ENCODE data around the gene FANCE. TPM values are rescaled to one million over a fixed set of nuclear protein-coding genes. Genes with fewer than 3 reads are reported as not detected.

Gene FANCE
- total RNA-seq, 1 experiment from 2014 or later: 25.8 TPM

GRCh38 chr6:35468181-35468979 lies 16.2 kb downstream of the FANCE start, which contains the start of gene RPL10A:
Gene RPL10A (plus strand): TSS chr6:35468401. CDS start chr6:35468435, 34 bp downstream.
- peak; percentile 98 for DNase-seq (ENCODE audit: low read depth)

DNA sequence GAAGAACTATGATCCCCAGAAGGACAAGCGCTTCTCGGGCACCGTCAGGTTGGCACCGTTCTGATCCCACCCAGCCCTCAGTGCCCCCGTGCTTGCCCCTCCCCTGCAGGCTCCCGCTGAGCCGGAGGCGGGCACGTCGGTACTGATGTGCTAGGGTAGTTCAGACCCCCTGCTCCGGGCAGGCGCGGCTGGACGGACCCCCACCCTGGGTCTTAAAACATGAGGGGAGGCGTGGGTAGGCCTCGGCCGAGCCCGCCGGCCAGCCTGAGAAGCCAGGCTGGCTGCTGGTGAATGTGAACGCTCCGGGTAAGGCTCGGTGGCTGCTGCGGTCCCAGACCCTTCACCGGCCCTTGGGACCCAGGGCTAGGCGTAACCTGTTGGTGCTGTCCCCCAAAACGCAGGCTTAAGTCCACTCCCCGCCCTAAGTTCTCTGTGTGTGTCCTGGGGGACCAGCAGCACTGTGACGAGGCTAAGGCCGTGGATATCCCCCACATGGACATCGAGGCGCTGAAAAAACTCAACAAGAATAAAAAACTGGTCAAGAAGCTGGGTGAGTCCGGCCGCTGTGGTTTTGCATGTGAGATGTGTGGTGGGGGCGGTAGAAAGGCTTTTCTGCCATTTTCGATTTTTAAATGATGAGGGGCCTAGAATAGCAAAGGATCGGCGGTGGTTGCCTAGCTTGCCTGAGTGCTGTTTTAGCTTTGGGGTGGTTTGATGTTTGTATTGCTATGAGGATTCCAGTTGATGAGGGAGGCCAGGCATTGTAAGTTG lies 17.0 kb downstream of the FANCE start:
- DNase-seq (ENCODE audit: low read depth): no peak

DNA sequence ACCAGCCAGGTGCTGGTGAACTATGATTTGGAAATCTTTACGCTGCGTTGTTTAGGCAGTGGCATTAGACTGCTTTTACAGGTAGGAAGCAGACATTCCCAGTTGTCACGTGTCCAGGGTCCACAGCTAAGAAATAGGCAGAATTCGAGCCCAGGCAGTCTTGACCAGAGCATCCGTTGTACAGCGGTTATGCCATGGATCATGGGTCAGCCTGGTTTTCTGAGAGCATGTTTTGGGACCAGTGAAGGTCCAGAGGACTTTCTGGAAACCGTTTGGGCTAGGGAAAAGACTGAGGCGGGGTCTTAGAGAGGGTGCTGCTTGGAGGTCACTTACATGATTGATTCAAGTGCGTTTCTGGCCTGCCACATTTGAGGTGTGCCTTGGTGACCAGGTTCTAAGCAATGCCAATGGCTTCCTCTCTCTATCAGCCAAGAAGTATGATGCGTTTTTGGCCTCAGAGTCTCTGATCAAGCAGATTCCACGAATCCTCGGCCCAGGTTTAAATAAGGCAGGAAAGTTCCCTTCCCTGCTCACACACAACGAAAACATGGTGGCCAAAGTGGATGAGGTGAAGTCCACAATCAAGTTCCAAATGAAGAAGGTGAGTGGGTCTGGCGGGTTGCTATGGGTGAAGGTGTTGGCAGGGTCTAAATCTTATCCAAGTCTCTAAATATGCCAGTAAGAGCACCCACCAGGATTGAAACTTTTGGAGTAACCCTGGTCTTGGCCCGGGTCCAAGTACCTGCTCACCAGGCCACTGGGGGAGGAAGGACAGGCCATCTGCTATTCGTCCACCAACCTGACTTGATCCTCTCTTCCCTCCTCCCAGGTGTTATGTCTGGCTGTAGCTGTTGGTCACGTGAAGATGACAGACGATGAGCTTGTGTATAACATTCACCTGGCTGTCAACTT lies 17.9 kb downstream of the FANCE start:
- peak; percentile 43 for DNase-seq (ENCODE audit: low read depth)

DNA sequence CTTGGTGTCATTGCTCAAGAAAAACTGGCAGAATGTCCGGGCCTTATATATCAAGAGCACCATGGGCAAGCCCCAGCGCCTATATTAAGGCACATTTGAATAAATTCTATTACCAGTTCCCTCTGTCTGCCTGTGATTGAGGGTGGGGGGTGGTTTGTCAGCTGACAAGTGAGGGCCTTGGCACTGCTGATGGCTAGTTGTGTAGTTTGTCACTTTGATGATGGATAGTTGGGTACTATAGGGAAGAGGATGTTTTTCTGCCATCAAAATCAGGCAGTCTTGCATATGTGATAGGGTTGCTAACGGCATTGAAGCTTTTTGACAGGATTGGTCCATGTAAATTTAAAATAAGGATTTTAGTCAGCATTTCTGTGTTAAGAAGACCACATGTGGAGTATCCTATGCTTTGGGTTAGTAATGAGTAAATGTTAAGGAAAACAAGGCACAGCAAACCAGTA lies 18.6 kb downstream of the FANCE start:
- DNase-seq (ENCODE audit: low read depth): no peak

DNA sequence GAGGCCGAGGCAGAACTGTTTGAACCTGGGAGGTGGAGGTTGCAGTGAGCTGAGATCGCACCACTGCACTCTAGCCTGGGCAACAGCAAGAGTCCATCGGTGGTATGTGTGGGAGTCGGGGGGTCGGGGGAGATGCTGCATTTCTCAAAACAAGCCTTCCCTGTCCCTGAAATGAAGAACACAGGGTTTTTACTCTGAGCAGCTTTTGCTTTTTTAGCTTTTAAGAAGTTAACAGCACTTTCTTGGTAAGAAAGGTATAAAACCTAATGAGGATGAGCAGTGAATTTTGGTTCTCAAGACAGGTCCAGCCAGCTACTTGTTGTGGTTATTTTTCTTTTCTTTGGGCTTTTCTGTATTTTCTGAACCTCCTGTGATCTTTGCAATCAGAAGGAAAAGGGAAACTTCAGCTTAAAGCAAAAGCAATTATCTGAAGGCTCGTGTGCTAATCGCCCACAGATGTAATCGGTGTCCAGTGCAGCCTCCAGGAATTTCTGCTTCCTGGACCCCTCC lies 19.8 kb downstream of the FANCE start:
- no peak for DNase-seq (ENCODE audit: low read depth)

DNA sequence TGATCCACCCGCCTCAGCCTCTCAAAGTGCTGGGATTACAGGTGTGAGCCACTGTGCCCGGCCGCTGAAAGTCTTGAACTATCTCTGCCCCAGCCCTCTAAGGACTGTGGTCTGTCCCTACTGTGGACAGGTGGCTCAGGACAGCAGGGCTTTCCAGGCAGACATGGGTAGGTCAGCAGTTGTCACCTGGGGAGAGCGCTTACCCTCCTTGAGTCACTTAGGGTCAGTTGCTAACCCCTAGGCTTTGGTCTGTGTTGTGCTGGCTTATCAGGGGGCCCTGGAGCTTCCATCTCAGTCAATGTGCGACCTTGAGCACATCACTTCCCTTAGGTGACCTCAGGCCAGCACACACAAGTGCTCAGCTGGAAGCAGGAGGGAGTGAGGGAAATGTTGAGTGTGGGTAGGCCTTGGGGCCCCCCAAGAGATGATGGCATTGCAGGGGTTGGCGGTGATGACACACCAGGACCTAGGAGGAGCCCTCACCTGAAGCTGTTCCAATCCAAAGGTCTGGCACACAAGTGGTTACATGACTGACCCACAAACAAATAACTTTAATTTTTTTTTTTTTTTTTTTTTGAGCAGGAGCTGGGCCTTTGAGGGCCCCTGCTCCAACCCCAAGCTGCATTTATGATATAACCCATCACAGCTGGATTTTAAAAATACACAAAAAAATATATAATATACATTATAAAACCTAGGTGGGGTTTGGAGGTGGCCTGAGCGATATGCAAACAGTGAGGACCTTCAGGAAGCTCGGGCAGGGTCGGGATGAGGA lies 21.1 kb downstream of the FANCE start:
- peak; percentile 44 for DNase-seq (ENCODE audit: low read depth)

GRCh38 chr6:35473850-35474130 lies 21.7 kb downstream of the FANCE start:
- no peak for DNase-seq (ENCODE audit: low read depth)

DNA sequence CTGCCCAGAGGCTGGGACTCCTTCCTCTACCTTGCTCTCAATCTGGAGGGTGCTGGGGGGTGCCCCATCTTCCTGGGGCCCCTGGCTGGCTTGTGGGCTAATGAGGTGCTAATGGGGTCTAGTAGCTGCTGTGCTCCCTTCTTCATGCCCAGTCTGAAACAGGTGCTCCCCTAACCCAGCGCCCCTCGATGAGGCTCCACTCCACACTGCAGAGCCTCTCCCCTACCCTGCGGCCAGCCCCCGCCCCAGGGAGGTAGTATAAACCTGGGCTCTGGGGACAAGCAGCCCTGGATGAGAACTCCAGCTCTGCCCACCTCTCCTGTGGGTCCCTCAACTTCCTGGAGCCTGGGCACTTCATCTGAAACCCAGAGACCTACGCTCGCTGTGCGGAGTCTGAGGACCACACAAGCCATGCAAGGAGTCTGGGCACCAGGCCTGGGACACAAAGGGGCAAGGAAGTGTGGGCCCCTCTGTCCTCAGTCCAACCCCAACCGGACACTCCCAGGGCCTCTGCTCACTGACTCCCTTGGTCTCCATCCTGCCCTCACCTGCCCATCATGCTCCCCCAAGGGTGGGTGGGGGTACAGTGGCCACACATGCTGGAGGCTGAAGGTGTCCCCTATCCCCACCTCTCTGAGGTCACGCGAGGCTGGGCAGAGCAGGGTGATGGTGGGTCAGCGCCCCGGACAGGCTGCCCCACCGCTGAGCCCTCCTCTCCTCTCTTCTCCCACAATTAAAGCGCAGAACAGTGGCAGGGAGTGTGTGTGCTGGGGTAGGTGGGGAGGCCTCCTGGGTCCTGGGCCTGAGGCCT lies 22.2 kb downstream of the FANCE start:
- DNase-seq (ENCODE audit: low read depth): peak; percentile 42

DNA sequence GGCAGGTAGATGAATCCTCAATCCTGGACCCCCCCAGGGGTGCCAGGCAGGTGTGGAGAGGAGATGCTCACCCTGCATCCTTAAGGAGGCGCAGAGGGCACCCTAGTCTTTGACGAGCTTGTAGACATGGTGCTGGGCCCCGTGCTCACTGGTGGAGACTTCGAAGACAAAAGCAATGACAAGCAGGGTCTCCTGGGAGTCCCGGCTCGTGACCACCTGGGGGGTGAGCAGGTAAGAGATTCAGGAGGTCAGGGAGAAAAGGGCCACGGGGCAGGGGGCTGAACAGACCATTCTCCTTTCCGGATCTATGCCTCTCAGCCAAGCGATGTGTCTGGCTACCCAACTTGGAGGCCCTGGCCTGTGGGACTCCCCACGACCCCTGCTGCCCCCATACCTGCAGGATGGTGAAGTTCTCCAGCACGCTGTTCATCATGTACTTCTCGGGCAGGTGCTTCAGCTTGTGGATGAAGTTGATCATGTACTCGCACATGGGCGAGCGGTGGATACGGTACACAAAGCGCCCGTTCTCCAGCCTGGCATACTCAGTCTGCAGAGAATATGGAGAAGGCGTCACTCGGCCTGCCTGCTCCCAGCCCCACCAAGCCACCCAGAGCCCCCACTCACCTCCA lies 22.9 kb downstream of the FANCE start:
- no peak for DNase-seq (ENCODE audit: low read depth)

- DNase-seq (ENCODE audit: low read depth): no peak
These were observed 23.4 kb downstream of the FANCE start for GRCh38 chr6:35475573-35475972.

DNA sequence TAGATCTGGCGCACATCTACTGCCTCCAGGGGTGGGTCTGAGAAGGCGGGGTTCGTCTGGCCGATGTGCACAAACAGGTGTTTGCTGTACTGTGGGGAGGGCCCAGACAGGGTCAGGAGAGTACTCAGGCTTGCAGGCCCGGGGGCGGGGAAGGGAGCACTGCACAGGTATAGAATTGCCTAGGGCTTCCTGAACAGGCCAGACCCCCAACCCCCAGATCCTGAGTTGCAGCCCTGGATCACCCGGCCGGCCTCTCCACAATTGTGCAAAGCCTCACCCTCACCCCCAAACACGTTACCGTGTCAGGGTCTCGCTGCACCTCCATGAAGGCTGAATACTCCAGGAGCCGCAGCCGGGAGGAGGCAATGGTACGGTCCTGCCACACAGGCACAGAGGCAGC lies 23.9 kb downstream of the FANCE start:
- DNase-seq (ENCODE audit: low read depth): no peak

DNA sequence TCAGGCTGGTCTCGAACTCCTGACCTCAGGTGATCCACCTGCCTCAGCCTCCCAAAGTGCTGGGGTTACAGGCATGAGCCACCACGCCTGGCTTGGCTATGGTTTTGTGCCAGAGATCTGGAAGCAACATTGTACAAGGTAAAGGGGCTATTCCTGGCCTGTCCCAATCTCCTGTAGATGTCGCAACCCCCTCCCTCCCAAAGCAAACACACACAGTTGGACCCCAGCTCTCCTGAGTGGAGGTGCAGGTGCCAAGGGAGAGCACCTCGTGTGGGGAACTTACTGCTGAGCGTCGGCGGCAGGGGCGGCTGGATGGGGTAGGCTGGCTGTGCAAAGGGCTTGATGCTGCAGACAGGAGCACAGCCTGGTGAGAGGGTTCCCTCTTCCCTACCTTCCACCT lies 24.9 kb downstream of the FANCE start:
- DNase-seq (ENCODE audit: low read depth): no peak

DNA sequence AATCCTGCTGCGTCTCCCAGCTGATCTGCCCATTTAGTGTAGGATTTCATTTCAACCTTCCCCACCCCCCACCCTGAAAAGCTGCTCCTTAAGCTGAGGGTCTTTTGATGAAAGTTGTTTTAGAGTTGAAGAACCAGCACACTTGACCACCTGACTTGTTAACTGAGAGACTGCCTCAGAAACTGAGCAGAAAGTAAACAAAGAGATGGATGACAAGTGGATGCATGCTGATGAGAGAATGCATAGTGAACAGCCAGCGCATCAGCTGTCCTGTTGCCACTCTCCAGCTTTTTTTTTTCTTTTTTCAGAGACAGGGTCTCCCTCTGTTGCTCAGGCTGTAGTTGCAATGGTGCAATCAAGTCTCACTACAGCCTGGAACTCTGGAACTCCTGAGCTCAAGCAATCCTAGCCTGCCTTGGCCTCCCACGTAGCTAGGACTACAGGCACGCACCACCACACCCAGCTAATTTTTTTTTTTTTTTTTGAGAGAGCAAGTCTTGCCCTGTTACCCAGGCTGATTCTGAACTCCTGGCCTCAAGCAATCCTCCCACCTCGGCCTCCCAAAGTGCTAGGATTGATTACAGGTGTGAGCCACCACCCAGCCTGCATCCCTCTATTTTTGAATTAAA lies 25.5 kb downstream of the FANCE start:
- no peak for DNase-seq (ENCODE audit: low read depth)

DNA sequence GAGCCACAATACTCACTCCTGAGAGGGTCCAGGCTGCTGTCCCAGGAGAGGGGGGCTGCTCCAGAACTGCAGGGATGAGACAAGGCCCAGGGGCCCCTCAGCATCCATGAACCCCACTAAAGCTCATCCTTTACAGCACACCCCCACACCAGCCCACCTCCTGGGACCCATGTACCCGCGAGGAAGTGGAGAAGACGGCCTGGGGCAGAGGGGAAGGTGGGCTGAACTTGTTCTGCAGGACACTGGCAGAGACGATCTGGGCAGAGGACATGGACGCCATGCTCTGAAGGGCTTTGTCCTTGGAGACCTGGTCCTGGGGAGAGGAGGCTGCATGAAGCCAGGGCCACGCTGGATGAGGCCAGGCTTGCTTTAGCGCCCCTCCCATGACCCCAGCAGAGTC lies 26.1 kb downstream of the FANCE start:
- no peak for DNase-seq (ENCODE audit: low read depth)

GRCh38 chr6:35480176-35480575 lies 28.0 kb downstream of the FANCE start:
- DNase-seq (ENCODE audit: low read depth): no peak

DNA sequence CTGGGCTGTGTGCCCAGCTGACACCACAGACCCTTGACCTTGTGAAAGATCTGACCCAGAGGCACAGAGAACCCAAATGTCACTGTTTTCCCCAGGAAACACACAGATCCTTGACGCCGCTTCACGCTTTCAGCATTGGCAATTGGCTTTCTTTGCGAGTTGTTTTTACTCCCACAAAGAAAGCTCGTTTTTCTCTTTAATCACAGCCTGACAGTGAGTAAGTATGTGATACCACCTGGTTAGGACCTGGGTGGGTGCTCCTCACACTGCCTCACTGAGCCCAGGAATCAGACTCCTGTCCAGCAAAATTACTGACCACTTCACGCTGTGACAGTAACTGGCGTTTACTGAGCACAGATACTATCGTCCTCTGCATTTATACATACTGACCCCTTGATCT lies 29.1 kb downstream of the FANCE start:
- no peak for DNase-seq (ENCODE audit: low read depth)

DNA sequence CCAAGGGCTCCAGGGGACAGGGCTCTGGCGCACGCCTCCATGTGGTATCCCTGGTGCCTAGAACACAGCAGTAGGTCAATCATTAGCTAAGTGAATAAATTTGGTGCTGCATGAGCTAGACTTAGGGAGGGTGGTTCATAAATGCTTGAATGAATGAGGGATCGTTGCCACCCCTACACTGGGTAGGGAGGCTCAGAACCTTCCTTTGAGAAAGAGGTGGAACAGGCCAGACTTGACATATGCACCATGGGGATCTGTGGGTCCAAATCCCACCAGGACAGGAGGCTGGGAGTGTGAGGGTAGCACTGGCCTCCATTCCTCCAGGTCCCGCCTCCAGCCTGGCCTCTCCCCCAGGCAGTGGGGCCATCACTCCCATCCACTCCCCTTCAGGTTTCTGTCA lies 30.9 kb downstream of the FANCE start:
- DNase-seq (ENCODE audit: low read depth): no peak

DNA sequence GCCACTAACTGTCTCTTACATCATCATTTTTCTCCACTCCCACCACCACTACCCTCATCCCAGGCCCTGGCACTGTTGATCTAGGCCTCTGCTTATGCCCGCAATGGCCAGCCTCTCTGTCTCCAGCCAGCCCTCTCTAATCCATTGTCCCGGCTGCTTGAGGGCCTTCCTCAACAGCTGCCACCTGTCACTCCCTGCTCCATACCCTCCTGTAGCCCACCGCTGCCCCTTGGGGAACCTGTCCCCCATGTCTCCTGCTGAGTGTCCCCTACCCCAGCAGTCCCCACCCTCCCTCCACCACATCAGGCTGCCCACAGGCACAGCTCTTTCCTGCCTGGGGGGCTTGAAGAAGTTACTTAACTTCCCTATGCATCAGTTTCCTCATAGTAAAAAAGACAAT lies 31.4 kb downstream of the FANCE start:
- DNase-seq (ENCODE audit: low read depth): no peak

GRCh38 chr6:35483893-35484645 lies 31.9 kb downstream of the FANCE start:
- no peak for DNase-seq (ENCODE audit: low read depth)

All from Daoy (cell line).